K562 (cell line): ENCODE results near the gene TIMM8A. TPM values are rescaled to one million over a fixed set of nuclear protein-coding genes. Genes with fewer than 3 reads are reported as not detected.
A peak's percentile ranks its signal among the peaks of the same experiment; 100 is the strongest.

Experiments
- ATAC-seq: fragments of 200-7000 bp; cut with Tn5 transposase; 3 replicates; pipeline ENCODE4 v1.9.1; 2020; ENCODE audit warnings: moderate library complexity
- BruUV-seq: library from RNA; stranded (reverse); fragments of 400-500 nt; replicated peaks from 2 replicates; lab custom pipeline; 2021; lab: Mats Ljungman, UMichigan
- CTCF ChIA-PET: fragments of 300-600 bp; formaldehyde crosslinking; extraction: SDS; loops from one replicate; lab custom pipeline; 2021; ENCODE audit warnings: low intra/inter-chr PET ratio; lab: Yijun Ruan, JAX
- POLR2A ChIA-PET: fragments of 300-600, 350-650 bp; sonication (Branson Sonifier 250); formaldehyde crosslinking; extraction: SDS; loops from one replicate; lab custom pipeline; 2021; ENCODE audit warnings: antibody characterized with exemption, inconsistent platforms; lab: Yijun Ruan, JAX
- DNase-seq, 4 experiments: peaks; one replicate each; pipeline versions ENCODE4 v3.0.0 to v3.0.0-alpha.2; 2011 to 2018; ENCODE audit warnings: low spot score in 3 of 4, mixed read lengths in 3 of 4; ENCODE audit errors: extremely low read depth in 1 of 4
- FAIRE-seq: peaks from 2 replicates; lab custom pipeline; 2011; peaks lifted over from hg19 to GRCh38; lab: Jason Lieb, UNC
- H2AFZ ChIP-seq: 2 replicates; pipeline ENCODE4 v1.6.0; 2011; ENCODE audit warnings: low read depth, low read length, control low read depth, inconsistent platforms
- H3K27ac ChIP-seq: fragments of 200-600 bp; 3 replicates; pipeline ENCODE4 v1.8.0; 2011; ENCODE audit warnings: low read depth, mild to moderate bottlenecking, control low read depth, inconsistent platforms, low read length, moderate library complexity, mixed read lengths; ENCODE audit errors: extremely low read depth
- H3K27me3 ChIP-seq, 2 experiments: fragments of 300-600 bp in 1 of 2; 2 replicates in 1 of 2; 3 replicates in 1 of 2; pipeline versions ENCODE4 v1.6.0 to v1.8.0; 2011; ENCODE audit warnings: inconsistent platforms in 2 of 2, low read length in 2 of 2, mild to moderate bottlenecking in 1 of 2, mixed read lengths in 1 of 2, moderate library complexity in 1 of 2; ENCODE audit not compliant: control insufficient read depth in 2 of 2, insufficient read depth in 2 of 2
- H3K36me3 ChIP-seq: fragments of 300-600 bp; 3 replicates; pipeline ENCODE4 v1.8.0; 2011; ENCODE audit warnings: mild to moderate bottlenecking, low read length, inconsistent platforms; ENCODE audit not compliant: control insufficient read depth, insufficient read depth
- H3K4me1 ChIP-seq, 2 experiments: fragments of 200-600 bp in 1 of 2; replicated peaks in 1 of 2; 2 replicates in 1 of 2; 3 replicates in 1 of 2; pipeline versions ENCODE4 v1.5.1 to v1.8.0; 2011; ENCODE audit warnings: inconsistent platforms in 2 of 2, low read length in 2 of 2, mild to moderate bottlenecking in 1 of 2, mixed read lengths in 1 of 2, moderate library complexity in 1 of 2; ENCODE audit not compliant: control insufficient read depth in 2 of 2, insufficient read depth in 2 of 2
- H3K4me2 ChIP-seq: 2 replicates; pipeline ENCODE4 v1.6.1; 2011; ENCODE audit warnings: low read length, control low read depth, inconsistent platforms, mixed read lengths; ENCODE audit not compliant: insufficient read depth
- H3K4me3 ChIP-seq: fragments of 200-600 bp; sonication (generic), shearing (Covaris generic); 2 replicates; pipeline ENCODE4 v1.5.1; 2016; ENCODE audit warnings: control low read depth, inconsistent platforms
- H3K79me2 ChIP-seq: fragments of 200-600 bp; 3 replicates; pipeline ENCODE4 v1.8.0; 2011; ENCODE audit warnings: low read length, inconsistent platforms; ENCODE audit not compliant: control insufficient read depth, insufficient read depth
- H3K9ac ChIP-seq, 2 experiments: 2 replicates each; pipeline versions ENCODE4 v1.6.0 to v1.6.1; 2011; ENCODE audit warnings: low read depth in 2 of 2, low read length in 2 of 2, control low read depth in 1 of 2, inconsistent platforms in 1 of 2, mild to moderate bottlenecking in 1 of 2, mixed read lengths in 1 of 2; ENCODE audit not compliant: insufficient read depth in 1 of 2
- H3K9me1 ChIP-seq: one replicate; pipeline ENCODE4 v1.6.0; 2011; ENCODE audit warnings: inconsistent platforms, mild to moderate bottlenecking, low read length, moderate library complexity; ENCODE audit not compliant: control insufficient read depth, insufficient read depth
- H3K9me3 ChIP-seq: replicated peaks from 2 replicates; pipeline ENCODE4 v1.5.1; 2011; ENCODE audit warnings: low read depth, low read length, inconsistent platforms; ENCODE audit not compliant: control insufficient read depth, insufficient read depth
- H4K20me1 ChIP-seq: replicated peaks from 2 replicates; pipeline ENCODE4 v1.6.1; 2011; ENCODE audit warnings: low read length, inconsistent platforms, mixed read lengths; ENCODE audit not compliant: control insufficient read depth, insufficient read depth
- FIP1L1 ChIP-seq: fragments of 200-400 bp; formaldehyde crosslinking; IDR thresholded peaks from 2 replicates; pipeline ENCODE4 v1.6.1; 2018; ENCODE audit warnings: mild to moderate bottlenecking, low read depth, low read length; ENCODE audit not compliant: poor library complexity, severe bottlenecking
- RBFOX2 ChIP-seq: fragments of 200-400 bp; formaldehyde crosslinking; IDR thresholded peaks from 2 replicates; pipeline ENCODE4 v1.6.1; 2017; ENCODE audit warnings: low read depth, mild to moderate bottlenecking, low read length, moderate library complexity
- RHOXF2B ChIP-seq: fragments of 250-450 bp; sonication (Bioruptor Pico); conservative IDR thresholded peaks from 2 replicates; pipeline ENCODE4 v1.5.1; 2021
- SUPT5H ChIP-seq: fragments of 450-650 bp; IDR thresholded peaks from 2 replicates; pipeline ENCODE4 v1.6.1; 2016
- WGBS: fragments of 100-300 bp; shearing (Covaris generic); methylation state at CpG from one replicate; pipeline ENCODE4 v1.1.6; 2016; ENCODE audit warnings: low coverage, mixed read lengths; ENCODE audit not compliant: insufficient coverage; ENCODE audit errors: missing lambda C conversion rate; 5-methylcytosine and 5-hydroxymethylcytosine counted together
- in situ Hi-C: fragments of 300-500 bp; cut with MboI; formaldehyde crosslinking; loops from 4 replicates; pipeline ENCODE4 v1.15.0; 2018; ENCODE audit warnings: inconsistent platforms, mixed read lengths
- intact Hi-C: fragments of 100-400 bp; cut with micrococcal nuclease; formaldehyde crosslinking; loops from 2 replicates; pipeline ENCODE4 v1.14.2; 2022
- polyA plus RNA-seq, 8 experiments: library from polyadenylated mRNA; depleted of rRNA in 4 of 8; stranded (reverse) in 5 of 8; unstranded in 3 of 8; fragments of >200 nt; fragmentation: Nextera tagmentation in 2 of 8; fragmentation: Illumina TruSeq in 1 of 8; extraction: Ambion mirVana in 2 of 8; extraction: Trizol in 1 of 8; gene quantifications; 2 replicates each; pipeline versions ENCODE4 v1.2.1 to v1.2.3, GENCODE V29; 2011 to 2014; ENCODE audit warnings: inconsistent platforms in 1 of 8, missing spikeins in 1 of 8
- total RNA-seq, 7 experiments: library from RNA; depleted of rRNA in 6 of 7; stranded (reverse); fragments of >200 nt in 6 of 7; fragmentation: Illumina TruSeq in 2 of 7; extraction: Trizol in 2 of 7; gene quantifications; 2 replicates each; pipeline versions ENCODE4 v1.2.1 to v1.2.3, GENCODE V29; 2011 to 2021; ENCODE audit warnings: low replicate concordance in 1 of 7
- TF ChIP-seq, protein P1 (sequence below): fragments of 450-650 bp; IDR thresholded peaks from 2 replicates; pipeline ENCODE4 v1.6.1; 2017; ENCODE audit warnings: antibody characterized with exemption, mild to moderate bottlenecking

TIMM8A gene
- total and polyA plus RNA-seq, 9 of the 15 experiments (the other 6 are each of a cell fraction or from before 2014, with no cell fraction given) = 10.9 to 132 (median 41.1) TPM

DNA sequence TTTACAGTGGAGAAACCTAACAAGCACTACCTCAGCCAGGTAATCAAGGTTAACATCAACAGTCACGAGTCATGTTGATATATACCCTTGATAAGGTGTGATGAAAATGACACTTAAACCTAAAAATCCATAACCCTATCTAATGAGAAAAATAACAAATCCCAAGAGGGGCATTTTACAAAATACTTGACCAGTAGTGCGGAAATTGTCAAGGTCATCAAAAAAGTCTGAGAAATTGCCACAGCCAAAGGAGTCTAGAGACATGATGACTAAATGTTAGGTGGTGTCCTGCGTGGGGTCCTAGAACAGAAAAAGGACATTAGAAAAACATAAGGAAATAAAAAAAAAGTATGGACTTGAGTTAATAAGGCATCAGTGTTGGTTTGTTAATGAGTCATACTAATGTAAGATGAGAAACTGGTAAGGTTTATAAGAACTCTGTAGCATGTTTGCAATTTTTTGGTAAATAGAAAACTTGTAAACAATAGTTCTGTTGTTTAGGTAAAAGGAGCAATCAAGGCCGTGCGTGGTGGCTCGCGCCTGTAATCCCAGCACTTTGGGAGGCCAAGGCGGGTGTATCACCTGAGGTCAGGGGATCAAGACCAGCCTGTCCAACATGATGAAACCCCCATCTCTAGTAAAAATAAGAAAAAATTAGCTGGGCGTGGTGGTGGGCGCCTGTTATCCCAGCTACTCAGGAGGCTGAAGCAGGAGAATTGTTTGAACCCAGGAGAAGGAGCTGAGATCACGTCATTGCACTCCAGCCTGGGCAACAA lies 45.2 kb upstream of the TIMM8A start (continued):
- TF ChIP-seq FIP1L1 (no peak), RBFOX2 (peak; percentile 39; the same call in 1 of the 2 replicates), SUPT5H (peak; percentile 61)

DNA sequence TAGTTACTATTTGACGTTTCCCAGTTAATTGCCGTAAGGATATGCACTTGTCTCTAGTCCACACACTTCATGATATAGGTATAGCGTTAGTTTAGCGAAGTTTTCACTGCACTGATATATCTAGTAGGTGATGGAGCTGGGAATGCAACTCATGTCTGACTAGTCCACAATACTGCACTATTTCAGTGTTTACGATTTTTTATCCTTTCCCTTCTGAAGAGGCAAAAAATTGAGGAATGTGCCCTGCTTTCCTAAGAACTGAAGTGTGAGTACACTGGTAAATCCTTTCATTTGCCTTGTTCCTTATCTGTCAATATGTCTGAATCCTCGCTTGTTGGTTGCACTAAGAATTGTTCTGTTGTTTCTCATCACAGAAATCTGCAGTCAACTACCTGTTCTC lies 43.3 kb upstream of the TIMM8A start:
- TF ChIP-seq, protein P1, sequence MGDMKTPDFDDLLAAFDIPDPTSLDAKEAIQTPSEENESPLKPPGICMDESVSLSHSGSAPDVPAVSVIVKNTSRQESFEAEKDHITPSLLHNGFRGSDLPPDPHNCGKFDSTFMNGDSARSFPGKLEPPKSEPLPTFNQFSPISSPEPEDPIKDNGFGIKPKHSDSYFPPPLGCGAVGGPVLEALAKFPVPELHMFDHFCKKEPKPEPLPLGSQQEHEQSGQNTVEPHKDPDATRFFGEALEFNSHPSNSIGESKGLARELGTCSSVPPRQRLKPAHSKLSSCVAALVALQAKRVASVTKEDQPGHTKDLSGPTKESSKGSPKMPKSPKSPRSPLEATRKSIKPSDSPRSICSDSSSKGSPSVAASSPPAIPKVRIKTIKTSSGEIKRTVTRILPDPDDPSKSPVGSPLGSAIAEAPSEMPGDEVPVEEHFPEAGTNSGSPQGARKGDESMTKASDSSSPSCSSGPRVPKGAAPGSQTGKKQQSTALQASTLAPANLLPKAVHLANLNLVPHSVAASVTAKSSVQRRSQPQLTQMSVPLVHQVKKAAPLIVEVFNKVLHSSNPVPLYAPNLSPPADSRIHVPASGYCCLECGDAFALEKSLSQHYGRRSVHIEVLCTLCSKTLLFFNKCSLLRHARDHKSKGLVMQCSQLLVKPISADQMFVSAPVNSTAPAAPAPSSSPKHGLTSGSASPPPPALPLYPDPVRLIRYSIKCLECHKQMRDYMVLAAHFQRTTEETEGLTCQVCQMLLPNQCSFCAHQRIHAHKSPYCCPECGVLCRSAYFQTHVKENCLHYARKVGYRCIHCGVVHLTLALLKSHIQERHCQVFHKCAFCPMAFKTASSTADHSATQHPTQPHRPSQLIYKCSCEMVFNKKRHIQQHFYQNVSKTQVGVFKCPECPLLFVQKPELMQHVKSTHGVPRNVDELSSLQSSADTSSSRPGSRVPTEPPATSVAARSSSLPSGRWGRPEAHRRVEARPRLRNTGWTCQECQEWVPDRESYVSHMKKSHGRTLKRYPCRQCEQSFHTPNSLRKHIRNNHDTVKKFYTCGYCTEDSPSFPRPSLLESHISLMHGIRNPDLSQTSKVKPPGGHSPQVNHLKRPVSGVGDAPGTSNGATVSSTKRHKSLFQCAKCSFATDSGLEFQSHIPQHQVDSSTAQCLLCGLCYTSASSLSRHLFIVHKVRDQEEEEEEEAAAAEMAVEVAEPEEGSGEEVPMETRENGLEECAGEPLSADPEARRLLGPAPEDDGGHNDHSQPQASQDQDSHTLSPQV = 0 out of 2 replicates have a peak, but pooled peaks have one; percentile 8
- TF ChIP-seq RHOXF2B (CRISPR knock-in tag) = no peak
- no TSS peak for BruUV-seq
- CTCF ChIA-PET = no interaction called here
- WGBS = 0% methylated on average over 6 of the region's 6 CpGs
- Histone ChIP-seq H4K20me1 (peaks cover 5% of the 10 kb centered on the region; the same call in 1 of the 2 replicates), H3K9me1 (no peaks in the 10 kb centered on the region), H3K4me3 (peak overlapping the region; percentile 91), H3K36me3 (peaks cover 54% of the 10 kb centered on the region), H2AFZ (no peak overlapping the region), H3K9ac (peak overlapping the region; percentile 94 to 99), H3K79me2 (peaks cover 61% of the 10 kb centered on the region), H3K9me3 (no peaks in the 10 kb centered on the region), H3K27ac (peak overlapping the region; percentile 95), H3K27me3 (no peaks in the 10 kb centered on the region), H3K4me1 (peaks cover 0 to 20% of the 10 kb centered on the region in 2 experiments), H3K4me2 (peak overlapping the region; percentile 98)
- intact Hi-C loops = loop anchor here (2.0 kb wide), 2 partner anchors 17 to 43 kb away; partner anchors contain the start of genes HNRNPH2 and TIMM8A
- no peak for ATAC-seq
- in situ Hi-C loops = no loop called here
- no peak for FAIRE-seq
- DNase-seq = no peak
- POLR2A ChIA-PET = interaction anchor here (1.1 to 3.0 kb wide), 4 partner anchors 11 to 25 kb away, joined by 3 to 24 read pairs (median 10); partner anchors contain the start of genes GLA and HNRNPH2
